Nephron (organoid): Measurements from ENCODE around the gene OR1E1.
"Not testable (repeated sequence)": the region's sequence is repeated elsewhere in the genome, so short reads cannot be mapped to it uniquely, and the experiment has no call there.

Source experiments
- H3K27ac Mint-ChIP-seq, 3 experiments: 2 replicates each; pipeline ENCODE4 v1.8.0; 2020; ENCODE audit warnings: mixed read lengths in 3 of 3, mild to moderate bottlenecking in 2 of 3, moderate library complexity in 1 of 3
- H3K27me3 Mint-ChIP-seq: 2 replicates; pipeline ENCODE4 v1.8.0; 2021; ENCODE audit warnings: low read depth, mild to moderate bottlenecking, moderate library complexity, mixed read lengths
- H3K36me3 Mint-ChIP-seq: 2 replicates; pipeline ENCODE4 v1.8.0; 2020; ENCODE audit warnings: low read depth, mixed read lengths
- H3K4me1 Mint-ChIP-seq: 2 replicates; pipeline ENCODE4 v1.8.0; 2020; ENCODE audit warnings: mixed read lengths
- H3K4me3 Mint-ChIP-seq, 3 experiments: 2 replicates each; pipeline ENCODE4 v1.8.0; 2020; ENCODE audit warnings: mild to moderate bottlenecking in 3 of 3, mixed read lengths in 3 of 3, moderate library complexity in 2 of 3
- H3K9me3 Mint-ChIP-seq: 2 replicates; pipeline ENCODE4 v1.8.0; 2020; ENCODE audit warnings: mixed read lengths
- TF ChIP-seq, protein P1 (sequence below), 3 experiments: fragments of 200-600 bp; sonication (generic); IDR thresholded peaks; one replicate each; pipeline ENCODE4 v1.5.0; 2021; ENCODE audit warnings: antibody characterized with exemption in 3 of 3; ENCODE audit not compliant: unreplicated experiment in 3 of 3

OR1E1 gene

DNA sequence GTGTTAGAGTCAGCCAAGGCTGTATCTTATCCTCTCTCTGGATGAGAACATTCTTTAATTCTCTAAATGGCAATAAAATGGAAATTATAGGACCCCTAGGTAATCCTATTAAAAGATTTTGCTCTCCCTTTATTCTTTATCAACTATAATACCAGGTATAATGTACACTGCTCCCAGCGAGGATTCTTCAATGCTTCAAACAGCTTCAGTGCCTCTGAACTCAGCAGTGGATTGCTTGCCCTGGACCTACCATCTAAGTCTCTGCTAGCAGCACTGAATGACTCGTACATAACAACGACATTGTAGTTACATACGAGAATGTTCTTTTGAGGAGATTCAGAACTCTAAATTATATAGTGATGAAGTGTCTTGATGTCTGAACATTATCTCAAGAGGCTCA is 8.4 kb downstream of the OR1E1 start:
- Mint-ChIP-seq H3K36me3 (no peaks in the 10 kb centered on the region), H3K9me3 (peaks cover 24% of the 10 kb centered on the region), H3K4me1 (no peaks in the 10 kb centered on the region), H3K27ac (no peak overlapping the region), H3K4me3 (no peak overlapping the region), H3K27me3 (no peaks in the 10 kb centered on the region)
- TF ChIP-seq, protein P1, sequence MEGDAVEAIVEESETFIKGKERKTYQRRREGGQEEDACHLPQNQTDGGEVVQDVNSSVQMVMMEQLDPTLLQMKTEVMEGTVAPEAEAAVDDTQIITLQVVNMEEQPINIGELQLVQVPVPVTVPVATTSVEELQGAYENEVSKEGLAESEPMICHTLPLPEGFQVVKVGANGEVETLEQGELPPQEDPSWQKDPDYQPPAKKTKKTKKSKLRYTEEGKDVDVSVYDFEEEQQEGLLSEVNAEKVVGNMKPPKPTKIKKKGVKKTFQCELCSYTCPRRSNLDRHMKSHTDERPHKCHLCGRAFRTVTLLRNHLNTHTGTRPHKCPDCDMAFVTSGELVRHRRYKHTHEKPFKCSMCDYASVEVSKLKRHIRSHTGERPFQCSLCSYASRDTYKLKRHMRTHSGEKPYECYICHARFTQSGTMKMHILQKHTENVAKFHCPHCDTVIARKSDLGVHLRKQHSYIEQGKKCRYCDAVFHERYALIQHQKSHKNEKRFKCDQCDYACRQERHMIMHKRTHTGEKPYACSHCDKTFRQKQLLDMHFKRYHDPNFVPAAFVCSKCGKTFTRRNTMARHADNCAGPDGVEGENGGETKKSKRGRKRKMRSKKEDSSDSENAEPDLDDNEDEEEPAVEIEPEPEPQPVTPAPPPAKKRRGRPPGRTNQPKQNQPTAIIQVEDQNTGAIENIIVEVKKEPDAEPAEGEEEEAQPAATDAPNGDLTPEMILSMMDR (IDR thresholded peaks at IDR 0.05; ENCODE audit: unreplicated experiment in 3 of 3): no peak

DNA sequence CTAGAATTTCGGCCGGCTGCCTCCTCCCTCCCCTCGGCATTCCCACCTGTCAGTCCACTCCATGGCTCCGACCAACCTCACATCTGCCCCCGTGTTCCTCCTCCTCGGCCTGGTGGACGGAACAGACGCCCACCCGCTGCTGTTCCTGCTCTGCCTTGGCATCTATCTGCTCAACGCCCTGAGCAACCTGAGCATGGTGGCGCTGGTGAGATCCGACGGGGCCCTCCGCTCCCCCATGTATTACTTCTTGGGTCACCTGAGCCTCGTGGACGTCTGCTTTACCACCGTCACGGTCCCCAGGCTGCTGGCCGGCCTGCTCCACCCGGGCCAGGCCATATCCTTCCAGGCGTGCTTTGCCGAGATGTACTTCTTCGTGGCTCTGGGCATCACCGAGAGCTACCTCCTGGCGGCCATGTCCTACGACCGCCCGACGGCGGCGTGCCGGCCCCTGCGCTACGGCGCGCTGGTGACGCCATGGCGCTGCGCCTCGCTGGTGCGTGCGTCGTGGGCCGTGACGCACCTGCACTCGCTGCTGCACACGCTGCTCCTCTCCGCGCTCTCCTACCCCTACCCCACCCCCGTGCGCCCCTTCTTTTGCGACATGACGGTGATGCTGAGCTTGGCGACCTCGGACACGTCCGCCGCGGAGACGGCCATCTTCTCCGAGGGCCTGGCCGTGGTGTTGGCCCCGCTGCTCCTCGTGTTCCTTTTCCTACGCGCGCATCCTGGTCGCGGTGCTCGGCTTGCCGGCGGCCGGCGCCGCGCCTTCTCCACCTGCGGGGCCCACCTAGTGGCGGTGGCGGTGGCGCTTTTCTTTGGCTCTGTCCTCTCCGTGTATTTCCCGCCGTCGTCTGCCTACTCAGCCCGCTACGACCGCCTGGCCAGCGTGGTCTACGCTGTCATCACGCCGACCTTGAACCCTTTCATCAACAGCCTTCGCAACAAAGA is 12.1 kb downstream of the OR1E1 start, which contains the start of gene OR3A2:
Gene OR3A2, minus strand, starts transcription at position 440 of the 948 bp plus-strand sequence.
- H3K9me3 Mint-ChIP-seq: peaks cover 18% of the 10 kb centered on the region
- H3K27me3 Mint-ChIP-seq: peaks cover 8% of the 10 kb centered on the region
- H3K27ac Mint-ChIP-seq: no peak within 1 kb of the TSS
- H3K4me1 Mint-ChIP-seq: no peaks in the 10 kb centered on the region
- no peak within 1 kb of the TSS for H3K4me3 Mint-ChIP-seq
- TF ChIP-seq, protein P1 (IDR thresholded peaks at IDR 0.05; ENCODE audit: unreplicated experiment in 3 of 3): no peak
- H3K36me3 Mint-ChIP-seq: no peaks in the 10 kb centered on the region

DNA sequence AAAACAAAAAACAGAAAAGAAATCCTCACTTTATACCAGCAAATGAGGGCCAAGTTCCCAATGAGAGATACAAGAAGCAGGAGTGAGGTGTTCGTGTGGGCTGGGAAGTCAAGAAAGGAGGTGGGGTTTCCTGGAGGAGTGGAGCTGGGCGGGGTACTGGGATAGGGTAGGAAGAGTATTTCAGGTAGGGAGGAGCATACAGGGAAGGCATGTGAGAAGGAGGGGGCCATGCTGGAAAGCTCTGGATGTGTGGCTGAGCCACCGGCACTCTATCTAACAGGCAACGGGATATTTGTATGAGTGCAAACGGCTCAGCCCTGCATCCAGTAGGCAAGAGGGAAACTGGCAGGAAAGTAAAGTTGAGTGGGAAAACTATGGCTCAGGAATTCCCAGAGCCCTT is 16.3 kb downstream of the OR1E1 start:
- no peak overlapping the region for H3K27ac Mint-ChIP-seq

DNA sequence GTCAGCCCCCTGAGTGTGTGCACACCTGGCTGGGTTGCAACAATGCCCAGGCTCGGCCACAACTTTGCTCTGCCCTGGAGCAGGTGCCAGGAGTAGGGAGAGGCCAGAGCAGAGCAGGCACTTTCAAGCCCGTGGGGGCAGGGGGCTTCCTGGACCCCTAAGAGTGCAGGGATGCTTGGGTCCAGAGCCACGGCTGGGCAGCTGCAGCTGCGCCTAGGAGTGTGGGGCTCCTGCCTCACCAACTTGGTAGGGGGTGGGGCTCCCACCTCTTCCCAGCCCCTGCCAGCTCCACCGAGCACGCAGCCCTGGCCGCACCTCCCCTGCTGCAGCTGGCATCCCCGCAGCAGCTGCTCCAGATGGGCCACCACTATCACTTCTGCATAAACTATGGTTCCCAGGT is 19.9 kb downstream of the OR1E1 start:
- Mint-ChIP-seq H3K9me3 (peaks cover 46% of the 10 kb centered on the region), H3K36me3 (no peaks in the 10 kb centered on the region), H3K27me3 (peaks cover 4% of the 10 kb centered on the region), H3K4me3 (no peak overlapping the region), H3K27ac (no peak overlapping the region), H3K4me1 (no peaks in the 10 kb centered on the region)
- TF ChIP-seq, protein P1 (IDR thresholded peaks at IDR 0.05; ENCODE audit: unreplicated experiment in 3 of 3): no peak

More for the DNA sequence above, 16.3 kb downstream of the OR1E1 start:
- peaks cover 35% of the 10 kb centered on the region for H3K9me3 Mint-ChIP-seq
- H3K4me1 Mint-ChIP-seq: no peaks in the 10 kb centered on the region
- TF ChIP-seq, protein P1 (IDR thresholded peaks at IDR 0.05; ENCODE audit: unreplicated experiment in 3 of 3): no peak
- no peaks in the 10 kb centered on the region for H3K36me3 Mint-ChIP-seq
- H3K27me3 Mint-ChIP-seq: peaks cover 8% of the 10 kb centered on the region
- H3K4me3 Mint-ChIP-seq: no peak overlapping the region

DNA sequence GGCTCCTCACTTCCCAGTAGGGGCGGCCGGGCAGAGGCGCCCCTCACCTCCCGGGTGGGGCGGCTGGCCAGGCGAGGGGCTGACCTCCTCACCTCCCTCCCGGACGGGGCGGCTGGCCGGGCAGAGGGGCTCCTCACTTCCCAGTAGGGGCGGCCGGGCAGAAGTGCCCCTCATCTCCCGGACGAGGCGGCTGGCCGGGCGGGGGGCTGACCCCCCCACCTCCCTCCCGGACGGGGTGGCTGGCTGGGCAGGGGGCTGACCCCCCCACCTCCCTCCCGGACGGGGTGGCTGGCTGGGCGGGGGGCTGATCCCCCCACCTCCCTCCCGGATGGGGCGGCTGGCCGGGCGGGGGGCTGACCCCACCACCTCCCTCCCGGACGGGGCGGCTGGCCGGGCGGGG is 27.0 kb downstream of the OR1E1 start:
- H3K9me3 Mint-ChIP-seq: peaks cover 42% of the 10 kb centered on the region
- not testable (repeated sequence) for H3K36me3 Mint-ChIP-seq, H3K27ac Mint-ChIP-seq, H3K27me3 Mint-ChIP-seq, H3K4me1 Mint-ChIP-seq, H3K4me3 Mint-ChIP-seq
